Stimulated activated naive CD4-positive, alpha-beta T cell (primary cell): ENCODE data around the gene BUB1B.
"Not testable (repeated sequence)": the region's sequence is repeated elsewhere in the genome, so short reads cannot be mapped to it uniquely, and the experiment has no call there.

Experiments
- DNase-seq, 6 experiments: peaks; one replicate each; lab custom pipeline; 2025; lab: John Stamatoyannopoulos, UW

BUB1B gene

DNA sequence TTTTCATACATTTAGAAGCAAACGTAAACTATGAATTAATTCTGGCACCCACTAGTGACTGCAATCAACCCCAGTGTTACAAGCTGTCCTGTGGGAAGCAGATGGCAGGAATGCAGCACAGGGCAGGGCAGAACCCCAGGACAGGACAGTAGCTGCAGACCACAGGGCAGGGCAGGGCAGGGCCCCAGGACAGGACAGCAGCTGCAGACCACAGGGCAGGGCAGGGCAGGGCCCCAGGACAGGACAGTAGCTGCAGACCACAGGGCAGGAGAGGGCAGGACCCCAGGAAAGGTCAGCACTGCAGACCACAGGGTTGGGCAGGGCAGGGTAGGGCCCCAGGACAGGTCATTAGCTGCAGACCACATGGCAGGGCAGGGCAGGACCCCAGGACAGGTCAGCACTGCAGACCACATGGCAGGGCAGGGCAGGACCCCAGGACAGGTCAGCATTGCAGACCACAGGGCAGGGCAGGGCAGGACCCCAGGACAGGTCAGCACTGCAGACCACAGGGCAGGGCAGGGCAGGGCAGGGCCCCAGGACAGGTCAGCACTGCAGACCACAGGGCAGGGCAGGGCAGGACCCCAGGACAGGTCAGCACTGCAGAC, 24.9 kb upstream of the BUB1B start:
- DNase-seq = not testable (repeated sequence)

DNA sequence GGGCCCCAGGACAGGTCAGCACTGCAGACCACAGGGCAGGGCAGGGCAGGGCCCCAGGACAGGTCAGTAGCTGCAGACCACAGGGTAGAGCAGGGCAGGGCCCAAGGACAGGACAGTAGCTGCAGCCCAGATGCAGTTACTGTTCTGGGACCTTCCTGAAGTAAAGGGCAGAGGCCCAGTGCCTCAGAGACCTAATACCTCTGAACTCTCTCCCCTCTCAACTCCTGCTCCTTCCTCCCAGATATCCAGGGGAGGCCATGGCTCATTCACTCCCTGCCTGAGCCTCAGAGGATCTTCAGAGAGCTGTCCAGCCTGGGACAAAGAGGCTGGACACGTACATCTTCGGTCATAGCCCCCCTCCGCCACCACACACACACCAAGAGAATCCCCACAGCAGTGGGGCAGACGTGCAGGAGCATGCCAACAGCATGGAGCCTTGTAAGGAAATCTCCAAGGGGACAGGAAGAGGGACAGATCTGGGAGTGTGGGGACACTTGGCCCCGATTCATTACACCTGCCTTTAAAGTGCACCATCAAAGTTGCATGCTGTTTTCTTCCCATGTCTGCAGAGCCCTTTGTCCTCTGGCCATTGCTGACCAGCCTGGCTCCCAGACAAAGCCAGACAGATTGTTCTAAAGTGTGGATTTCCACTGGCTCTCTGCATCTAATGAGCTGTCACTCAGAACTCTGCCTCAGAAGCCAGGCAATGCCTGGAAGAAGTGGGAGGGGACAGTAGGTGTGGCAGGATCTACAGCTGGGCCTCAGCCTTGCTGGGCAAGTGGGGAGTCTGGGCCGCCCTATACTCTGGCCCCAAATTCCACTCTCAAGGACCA, 24.2 kb upstream of the BUB1B start:
- DNase-seq = no peak

DNA sequence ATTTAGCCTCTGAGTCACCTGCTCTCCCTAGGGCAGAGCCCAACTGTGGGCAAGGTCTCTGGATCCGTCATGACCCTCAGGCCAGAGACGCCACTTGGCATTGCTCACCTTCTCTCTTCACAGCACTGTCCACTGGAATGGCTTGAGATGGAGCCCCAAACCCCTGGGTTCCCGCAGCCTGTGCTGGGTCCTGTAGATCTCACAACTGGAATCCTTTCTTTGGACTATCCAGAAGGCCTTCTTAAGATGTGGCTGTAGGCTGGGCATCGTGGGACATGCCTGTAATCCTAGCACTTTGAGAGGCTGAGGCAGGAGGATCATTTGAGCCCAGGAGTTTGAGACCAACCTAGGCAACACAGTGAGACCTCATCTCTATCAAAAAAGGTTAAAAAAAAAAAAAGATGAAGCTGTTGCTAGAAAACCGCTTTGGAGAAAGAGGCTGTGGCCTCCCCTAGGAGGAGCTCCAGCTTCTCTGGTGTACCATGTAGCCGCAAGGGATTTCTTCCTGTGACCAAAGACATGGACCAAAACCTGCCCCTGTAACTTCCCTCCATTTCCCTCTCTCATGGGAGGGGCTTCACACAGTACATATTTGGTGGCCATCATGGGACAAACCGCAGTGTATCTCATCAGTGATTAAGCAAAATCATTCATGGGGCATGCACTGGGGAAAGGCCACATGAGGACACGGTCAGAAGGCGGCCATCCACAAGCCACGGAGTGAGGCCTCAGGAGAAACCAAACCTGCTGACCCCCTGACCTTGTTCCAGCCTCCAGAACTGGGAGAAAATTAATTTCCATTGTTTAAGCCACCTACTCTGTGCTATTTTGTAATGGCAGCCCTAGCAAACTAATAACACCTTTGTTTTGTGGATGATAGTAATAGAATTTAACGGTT, 23.3 kb upstream of the BUB1B start:
- no peak for DNase-seq

DNA sequence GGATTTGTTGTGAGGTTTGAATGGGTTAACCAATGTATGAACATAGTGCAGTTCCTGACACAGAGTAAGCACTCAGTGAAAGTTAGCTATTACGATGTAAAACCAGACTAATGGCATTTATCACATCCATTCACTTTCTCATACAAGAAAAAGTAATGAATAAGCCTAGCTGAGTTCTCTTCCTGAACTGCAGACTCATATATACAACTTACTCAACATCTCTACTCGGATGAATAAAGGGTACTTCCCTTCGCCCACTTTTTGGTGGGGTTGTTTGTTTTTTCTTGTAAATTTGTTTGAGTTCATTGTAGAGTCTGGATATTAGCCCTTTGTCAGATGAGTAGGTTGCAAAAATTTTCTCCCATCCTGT, 22.7 kb upstream of the BUB1B start:
- DNase-seq = not testable (repeated sequence)

DNA sequence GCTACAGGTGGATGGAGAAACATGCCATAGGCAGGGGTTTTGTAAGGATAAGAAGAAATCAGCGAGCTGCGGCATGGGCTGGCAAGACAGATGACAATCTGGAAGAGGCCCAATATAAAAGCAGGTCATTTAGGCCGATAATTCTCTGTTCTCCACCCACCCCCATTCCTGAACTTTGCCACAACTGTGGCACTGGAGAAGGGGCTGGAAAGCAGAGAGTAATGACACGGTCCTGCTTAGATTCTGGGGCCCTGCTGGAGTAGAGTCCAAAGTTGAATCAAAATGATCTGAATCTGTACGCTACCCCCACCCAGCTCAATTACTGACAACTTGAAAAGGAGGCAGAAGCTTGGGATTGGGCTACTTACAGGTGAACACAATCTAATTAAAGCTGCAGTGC, 18.4 kb upstream of the BUB1B start:
- DNase-seq = no peak

DNA sequence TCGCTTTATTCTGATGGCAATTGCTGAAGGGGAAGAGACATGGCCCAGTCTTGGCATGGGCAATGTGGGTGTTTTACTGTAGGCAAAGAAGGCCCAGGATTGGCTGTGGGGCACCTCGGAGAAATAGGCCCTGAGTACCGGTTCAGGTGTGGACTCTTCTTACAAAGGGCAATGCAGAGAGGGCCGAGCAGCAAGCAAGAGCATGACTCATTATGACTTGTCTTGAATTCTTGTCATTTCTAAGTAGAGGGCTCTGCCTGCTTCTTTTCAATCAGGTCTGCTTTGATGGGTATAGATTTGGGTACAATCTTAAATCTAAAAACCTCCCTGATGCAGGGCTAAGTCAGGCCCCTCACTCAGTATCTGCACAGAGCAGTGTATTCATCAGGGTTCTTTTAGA, 14.8 kb upstream of the BUB1B start:
- DNase-seq = no peak

DNA sequence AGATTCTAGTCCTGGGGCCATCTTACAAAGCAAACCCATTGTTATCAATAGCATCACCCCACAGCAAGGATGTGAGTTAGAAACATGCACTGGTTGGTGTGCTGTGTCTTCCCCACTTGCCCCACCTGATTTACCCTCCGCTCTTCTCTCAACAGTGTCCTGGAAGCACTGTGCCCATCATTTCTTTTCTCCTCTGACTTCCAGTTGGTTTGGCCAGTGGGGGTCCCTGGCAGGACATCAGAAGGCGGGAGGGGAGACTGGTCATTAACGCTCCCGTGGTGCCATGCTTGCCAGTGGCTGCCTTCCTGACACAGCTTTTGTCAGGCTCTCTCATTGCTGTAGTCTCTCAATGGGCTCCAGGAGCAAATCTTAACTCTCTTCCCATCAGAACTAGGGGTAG, 11.5 kb upstream of the BUB1B start:
- DNase-seq = no peak

DNA sequence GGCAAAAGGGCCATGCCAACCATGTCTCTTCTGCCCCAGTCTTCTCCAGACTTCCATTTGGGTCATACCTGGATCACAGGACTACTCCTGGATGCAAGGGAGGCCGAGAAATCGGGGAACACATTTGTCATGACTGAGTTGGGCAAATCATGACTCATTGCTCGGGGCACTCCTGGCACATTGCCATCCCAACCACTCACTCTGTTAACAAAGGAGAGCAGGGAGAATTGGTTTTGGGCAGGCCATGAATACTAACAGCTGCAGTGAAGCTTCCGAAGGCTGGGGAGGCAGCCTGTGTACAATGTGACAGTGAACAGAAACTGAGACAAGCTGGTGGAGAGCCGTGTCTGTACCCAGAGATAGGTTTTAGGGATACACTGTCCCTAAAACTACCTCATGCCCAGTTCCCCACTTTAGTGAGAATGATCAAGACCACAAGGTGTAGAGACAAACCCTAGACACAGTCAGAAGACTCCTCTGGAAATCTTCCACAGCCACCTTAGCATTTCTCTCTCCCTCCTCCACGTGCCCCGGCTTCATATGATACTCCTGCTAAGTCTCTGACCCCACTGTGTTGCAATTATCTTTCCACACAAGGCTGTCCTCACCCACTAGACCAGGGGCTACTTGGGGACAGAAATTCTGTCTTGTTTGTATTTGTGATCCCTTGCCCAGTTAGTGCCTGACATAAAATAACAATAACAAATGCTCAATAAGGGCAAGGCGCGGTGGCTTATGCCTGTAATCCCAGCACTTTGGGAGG, 10.5 kb upstream of the BUB1B start:
- no peak for DNase-seq

DNA sequence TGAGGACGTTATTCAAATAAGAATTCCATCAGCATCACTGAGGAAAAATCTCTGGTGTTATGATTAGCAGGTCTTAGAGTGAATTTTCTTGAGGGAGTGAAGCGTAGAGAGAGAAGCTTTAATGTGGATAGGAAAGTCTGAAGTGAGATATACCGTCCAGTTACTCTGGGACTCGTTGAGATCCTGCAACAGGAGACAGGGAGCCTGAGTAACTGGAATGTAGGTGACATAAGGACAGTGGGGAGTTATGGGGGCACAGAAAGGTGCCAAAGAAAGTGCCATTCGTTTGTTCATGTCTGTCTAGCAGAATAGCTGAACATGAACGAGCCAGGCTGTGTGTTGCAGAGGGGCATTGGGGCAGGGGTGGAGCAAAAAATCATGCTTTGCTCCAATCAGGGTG, 9.4 kb upstream of the BUB1B start:
- DNase-seq = no peak

DNA sequence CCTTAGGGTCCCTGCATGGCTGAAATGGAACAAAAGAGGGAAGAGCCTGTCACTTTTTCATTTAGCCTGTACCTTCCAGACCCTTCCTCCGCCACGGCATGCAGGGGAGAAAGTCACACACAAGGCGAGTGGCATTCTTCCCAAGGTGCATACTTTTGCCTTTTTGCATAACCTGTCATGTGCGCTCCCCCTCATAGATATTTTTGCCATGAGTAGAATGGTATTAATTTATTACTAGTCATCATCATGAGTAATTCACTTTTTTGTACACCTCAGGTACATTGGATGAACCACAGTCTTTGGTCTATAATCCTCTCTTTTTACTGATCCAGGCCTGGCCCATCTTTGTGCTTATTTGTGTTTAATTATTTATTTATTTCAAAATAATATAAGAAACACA, 8.9 kb upstream of the BUB1B start:
- DNase-seq = no peak

DNA sequence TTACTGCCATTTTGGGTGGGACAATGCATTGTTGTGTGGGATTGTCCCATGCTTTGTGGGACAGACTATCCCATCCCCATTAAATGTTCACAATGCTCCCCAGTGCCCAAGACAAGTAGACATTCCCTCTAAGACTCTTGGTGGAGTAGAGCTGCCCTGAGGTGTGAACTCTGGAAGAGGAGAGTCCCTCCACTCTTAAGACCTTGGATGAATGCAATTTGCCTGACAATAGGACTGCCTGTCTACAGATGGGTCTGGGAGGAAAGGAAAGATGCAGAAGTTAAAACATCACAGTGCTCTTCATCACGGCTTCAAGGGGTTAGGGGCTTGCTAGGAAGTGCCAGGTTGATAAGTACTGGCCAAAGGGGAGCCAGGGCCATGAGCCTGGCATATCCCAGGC, 6.0 kb upstream of the BUB1B start:
- DNase-seq = not testable (repeated sequence)

DNA sequence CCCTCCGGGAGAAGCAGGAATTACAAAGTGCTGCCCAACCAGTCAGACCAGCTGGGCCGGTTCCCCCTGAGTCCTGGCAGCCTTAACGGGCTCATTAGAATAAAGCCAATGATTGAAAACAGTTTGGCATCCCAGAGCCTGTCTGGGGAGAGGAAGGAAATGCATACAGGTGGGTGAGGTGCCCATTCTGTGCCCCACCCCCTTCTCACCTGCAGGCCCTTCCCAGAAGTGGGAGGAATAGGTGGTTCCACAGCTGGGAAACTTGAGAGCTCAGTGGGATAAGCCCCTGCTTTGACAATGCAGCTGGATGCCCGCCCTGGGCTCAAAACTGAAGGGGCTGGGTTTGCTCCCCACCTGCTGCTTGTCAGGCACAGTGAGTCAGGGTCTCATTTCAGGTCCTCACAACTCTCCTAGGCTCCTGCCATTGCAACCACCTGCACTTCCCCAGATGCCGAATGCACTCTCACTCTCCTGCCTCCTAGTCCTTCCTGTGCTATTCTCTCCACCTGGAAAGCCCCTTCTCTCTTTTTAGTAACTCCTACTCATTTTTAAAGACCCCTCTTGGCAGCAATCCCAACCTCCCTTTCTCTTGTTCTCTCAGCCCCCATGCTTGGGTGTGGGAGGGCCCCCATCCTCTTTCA, 5.5 kb upstream of the BUB1B start:
- DNase-seq = no peak

DNA sequence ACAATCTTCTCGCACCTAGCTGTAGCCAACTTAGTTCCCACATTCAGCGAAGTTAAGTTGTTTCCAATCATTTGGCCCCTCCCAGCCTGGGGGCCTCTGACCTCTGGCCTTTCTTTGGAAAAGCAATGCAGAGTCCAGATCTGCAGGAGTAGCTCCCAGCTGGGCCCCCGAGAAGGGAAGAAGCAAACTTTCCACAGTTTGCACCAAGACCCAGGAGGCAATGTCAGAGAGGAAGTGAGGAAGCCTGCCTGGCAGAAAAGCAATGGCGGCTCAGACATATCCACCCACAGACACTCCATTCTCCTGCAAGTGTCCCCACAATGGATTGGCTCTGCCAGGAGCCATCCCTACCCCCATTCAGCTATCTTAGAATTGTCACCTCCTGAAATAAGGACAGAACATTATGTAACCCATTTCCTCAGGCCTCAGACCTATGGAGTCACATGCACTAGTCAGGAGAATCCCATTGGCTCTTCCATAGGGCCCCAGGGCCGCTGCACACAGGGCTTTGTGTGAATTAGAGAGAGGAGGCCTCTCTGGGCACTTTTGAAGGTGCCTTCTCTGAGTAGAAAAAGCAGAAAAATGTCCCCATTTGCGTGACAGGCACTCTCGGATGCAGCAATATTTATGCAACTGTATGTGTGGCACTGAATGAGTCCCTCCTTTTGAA, 3.0 kb upstream of the BUB1B start:
- DNase-seq = no peak

DNA sequence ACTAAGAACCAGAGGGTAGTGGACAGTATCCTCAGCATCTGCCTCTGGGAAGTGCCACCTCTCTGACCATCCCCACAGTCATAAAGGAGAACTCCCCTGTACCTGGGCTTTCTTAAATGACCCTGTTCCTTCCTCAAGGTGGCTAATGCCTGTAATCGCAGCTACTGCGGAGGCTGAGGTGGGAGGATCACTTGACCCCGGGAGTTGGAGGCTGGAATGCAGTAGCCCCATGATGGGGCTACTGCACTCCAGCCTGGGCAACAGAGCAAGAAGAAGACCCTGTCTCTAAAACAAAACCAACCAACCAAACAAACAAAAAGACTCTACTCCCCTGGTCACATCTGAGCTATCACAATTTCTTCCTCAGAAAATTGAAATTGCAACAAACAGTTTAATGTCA, 848 bp upstream of the BUB1B start:
- no peak for DNase-seq

DNA sequence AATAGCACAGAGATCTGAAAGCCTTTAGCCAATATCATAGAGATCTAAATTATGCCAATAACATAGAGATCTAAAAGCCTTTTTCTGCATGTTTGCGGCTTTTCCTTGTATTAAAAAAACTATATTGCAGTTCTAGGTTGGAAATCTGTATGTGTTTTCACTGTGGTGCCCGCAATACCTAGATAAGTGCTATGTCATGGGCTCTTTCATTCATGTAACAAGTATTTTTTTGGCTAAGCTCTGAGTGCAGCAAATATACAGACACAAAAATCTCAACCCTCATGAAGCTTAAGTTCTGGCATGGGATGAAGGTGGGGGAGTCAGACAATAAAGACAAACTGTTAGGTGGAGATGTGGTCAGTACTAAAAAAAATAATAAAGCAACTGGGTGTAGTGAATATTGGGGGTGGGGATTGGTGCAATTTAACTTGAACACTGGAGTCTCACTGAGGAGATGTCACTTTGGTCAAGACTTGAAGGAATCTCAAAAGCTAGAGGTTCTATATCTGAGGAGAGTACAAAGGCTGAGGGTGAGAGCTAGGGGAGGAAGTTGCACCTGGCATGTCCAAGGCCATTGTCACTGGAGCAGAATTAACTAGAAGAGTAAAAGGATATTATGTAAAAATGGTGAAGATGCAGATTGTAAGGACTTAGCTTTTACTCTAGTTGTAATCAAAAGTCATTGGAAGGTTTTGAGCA, 973 bp downstream of the BUB1B start:
- DNase-seq = no peak

DNA sequence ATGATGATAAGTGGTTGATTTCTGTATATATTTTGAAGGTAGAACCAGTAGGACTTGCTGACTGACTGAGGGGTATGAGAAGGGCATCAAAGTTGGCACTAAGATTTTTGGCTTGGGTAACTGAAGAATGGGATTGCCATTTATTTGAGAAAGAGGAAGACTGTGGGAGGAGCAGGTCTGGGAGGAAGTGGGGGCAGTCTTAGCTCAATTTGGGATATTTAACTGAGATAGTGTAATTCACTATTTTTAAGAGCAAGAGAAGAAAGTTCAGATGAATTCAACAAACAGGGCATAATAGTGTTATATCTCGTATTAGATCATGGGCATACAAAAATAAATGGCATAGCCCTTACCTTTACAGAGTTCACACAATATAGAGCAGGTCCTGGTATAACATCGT, 1.7 kb downstream of the BUB1B start:
- no peak for DNase-seq

DNA sequence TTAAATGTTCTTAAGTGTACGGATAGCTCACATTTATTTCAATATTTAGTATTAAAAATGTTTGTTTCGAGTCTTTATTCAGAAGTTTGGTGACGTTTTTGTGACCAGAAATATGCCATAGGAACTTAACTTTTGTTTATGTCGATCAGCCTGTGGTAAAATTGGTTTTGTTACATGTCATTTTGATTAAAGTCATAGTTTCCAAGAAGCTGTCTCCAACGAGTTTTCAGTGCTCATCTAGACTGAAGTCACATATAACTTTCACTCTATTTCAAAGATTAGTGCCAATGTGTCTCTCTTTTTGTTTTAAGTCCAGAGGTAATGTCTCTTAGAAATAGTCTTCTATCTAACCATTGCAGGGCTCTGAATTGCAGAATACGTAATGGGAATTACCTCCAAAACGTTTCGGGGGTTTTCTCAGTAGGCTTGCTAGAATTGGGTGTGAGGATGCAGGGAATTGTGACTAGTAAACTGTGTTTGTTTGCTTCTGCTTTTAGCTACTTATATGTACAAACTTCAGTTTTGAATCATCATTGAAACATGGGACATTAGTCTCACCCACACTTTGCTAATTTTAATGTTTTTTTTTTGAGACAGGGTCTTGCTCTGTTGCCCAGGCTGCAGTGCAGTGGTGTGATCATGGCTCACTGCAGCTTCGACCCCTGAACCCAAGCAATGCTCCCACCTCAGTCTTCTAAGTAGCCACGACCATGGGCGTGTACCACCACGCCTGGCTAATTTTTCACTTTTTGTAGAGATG, 3.0 kb downstream of the BUB1B start:
- no peak for DNase-seq

DNA sequence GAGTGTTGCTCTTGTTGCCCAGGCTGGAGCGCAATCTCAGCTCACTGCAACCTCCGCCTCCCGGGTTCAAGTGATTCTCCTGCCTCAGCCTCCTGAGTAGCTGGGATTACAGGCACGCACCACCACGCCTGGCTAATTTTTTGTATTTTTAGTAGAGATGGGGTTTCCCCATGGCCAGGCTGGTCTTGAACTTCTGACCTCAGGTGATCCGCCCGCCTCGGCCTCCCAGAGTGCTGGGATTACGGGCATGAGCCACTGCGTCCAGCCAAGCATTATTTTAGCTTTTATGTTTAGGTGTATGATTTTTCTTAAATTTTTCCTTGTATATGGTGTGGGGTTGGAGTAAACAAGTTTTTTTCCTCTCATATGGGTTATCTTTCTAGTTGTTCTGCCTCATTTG, 6.5 kb downstream of the BUB1B start:
- DNase-seq = not testable (repeated sequence)

DNA sequence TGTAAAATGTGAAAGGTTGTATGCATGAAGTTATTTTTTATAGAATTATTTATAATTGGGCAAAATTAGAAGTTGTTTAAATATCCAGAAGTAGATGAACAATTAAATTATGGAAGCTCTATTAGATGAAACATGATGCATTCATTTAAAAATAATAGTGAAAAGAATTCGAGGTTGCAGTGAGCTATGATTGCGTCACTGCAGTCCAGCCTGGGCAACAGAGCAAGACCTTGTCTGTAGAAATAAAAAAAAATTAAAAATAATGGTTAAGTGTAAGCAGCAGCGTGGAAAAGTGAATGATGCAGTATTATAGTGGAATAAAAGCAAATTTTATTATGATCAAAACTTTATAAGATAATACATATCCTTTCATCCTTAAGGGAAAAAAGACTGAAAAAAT, 14.3 kb downstream of the BUB1B start:
- no peak for DNase-seq
